GM23338 (cell line): ENCODE measurements around the gene EID2. TPM values are rescaled to one million over a fixed set of nuclear protein-coding genes. Genes with fewer than 3 reads are reported as not detected.
A peak's percentile ranks its signal among the peaks of the same experiment; 100 is the strongest.

Experiments used
- ATAC-seq: fragments of 200-7000 bp; cut with Tn5 transposase; 3 replicates; pipeline ENCODE4 v1.9.1; 2020
- DNase-seq: peaks from one replicate; pipeline ENCODE4 v3.0.0-alpha.2; 2015; ENCODE audit warnings: low spot score
- H2AFZ ChIP-seq: fragments of 200-600 bp; sonication (generic); 2 replicates; pipeline ENCODE4 v1.8.0; 2016; ENCODE audit warnings: antibody characterized with exemption, mild to moderate bottlenecking, moderate library complexity
- H3F3A ChIP-seq: fragments of 200-600 bp; sonication (generic); replicated peaks from 2 replicates; pipeline ENCODE4 v1.8.0; 2017; ENCODE audit warnings: antibody characterized with exemption, mixed run types, low read depth
- H3K27ac ChIP-seq: fragments of 200-600 bp; sonication (generic); 2 replicates; pipeline ENCODE4 v1.6.1; 2016; ENCODE audit warnings: low read depth
- H3K27me3 ChIP-seq: fragments of 200-600 bp; sonication (generic); 2 replicates; pipeline ENCODE4 v1.8.0; 2016; ENCODE audit warnings: mild to moderate bottlenecking, mixed run types, moderate library complexity; ENCODE audit not compliant: insufficient read depth
- H3K36me3 ChIP-seq: fragments of 200-600 bp; sonication (generic); 2 replicates; pipeline ENCODE4 v1.8.0; 2016; ENCODE audit warnings: mild to moderate bottlenecking; ENCODE audit not compliant: insufficient read depth
- H3K4me1 ChIP-seq: fragments of 200-600 bp; sonication (generic); 2 replicates; pipeline ENCODE4 v1.8.0; 2016; ENCODE audit warnings: mild to moderate bottlenecking, moderate library complexity; ENCODE audit not compliant: insufficient read depth
- H3K4me2 ChIP-seq: fragments of 200-600 bp; sonication (generic); 2 replicates; pipeline ENCODE4 v1.7.1; 2017; ENCODE audit warnings: mixed run types
- H3K4me3 ChIP-seq: fragments of 200-600 bp; sonication (generic); 2 replicates; pipeline ENCODE4 v1.6.1; 2016; ENCODE audit warnings: mixed run types
- H3K79me2 ChIP-seq: fragments of 200-600 bp; sonication (generic); replicated peaks from 2 replicates; pipeline ENCODE4 v1.8.0; 2017; ENCODE audit warnings: mild to moderate bottlenecking; ENCODE audit not compliant: insufficient read depth
- H3K9me2 ChIP-seq: fragments of 200-600 bp; sonication (generic); 2 replicates; pipeline ENCODE4 v1.8.0; 2017; ENCODE audit not compliant: insufficient read depth
- H4K20me1 ChIP-seq: fragments of 200-600 bp; sonication (generic); replicated peaks from 2 replicates; pipeline ENCODE4 v1.8.0; 2017; ENCODE audit warnings: mild to moderate bottlenecking; ENCODE audit not compliant: insufficient read depth
- H3K27ac Mint-ChIP-seq: 2 replicates; pipeline ENCODE4 v1.8.0; 2020; ENCODE audit warnings: inconsistent platforms, mild to moderate bottlenecking, moderate library complexity, mixed read lengths
- H3K27me3 Mint-ChIP-seq: 3 replicates; pipeline ENCODE4 v1.8.0; 2022; ENCODE audit warnings: low read depth, mild to moderate bottlenecking, moderate library complexity, mixed read lengths, inconsistent platforms; ENCODE audit not compliant: insufficient read depth, poor library complexity
- H3K36me3 Mint-ChIP-seq: 3 replicates; pipeline ENCODE4 v1.8.0; 2021; ENCODE audit warnings: low read depth, mild to moderate bottlenecking, inconsistent platforms, moderate library complexity, mixed read lengths
- H3K4me1 Mint-ChIP-seq: 3 replicates; pipeline ENCODE4 v1.8.0; 2020; ENCODE audit warnings: mild to moderate bottlenecking, inconsistent platforms, mixed read lengths
- H3K4me3 Mint-ChIP-seq: 3 replicates; pipeline ENCODE4 v1.8.0; 2021; ENCODE audit warnings: moderate library complexity, mild to moderate bottlenecking, inconsistent platforms, mixed read lengths
- H3K9me3 Mint-ChIP-seq: 3 replicates; pipeline ENCODE4 v1.8.0; 2020; ENCODE audit warnings: moderate library complexity, mild to moderate bottlenecking, inconsistent platforms, mixed read lengths
- CREB1 ChIP-seq: fragments of 250-450 bp; sonication (Bioruptor Pico); IDR thresholded peaks from 2 replicates; pipeline ENCODE4 v1.5.0; 2020; ENCODE audit warnings: low read depth, mild to moderate bottlenecking, moderate library complexity
- EZH2phosphoT487 ChIP-seq: fragments of 200-600 bp; sonication (generic); IDR thresholded peaks from one replicate; pipeline ENCODE4 v1.8.1; 2018; ENCODE audit warnings: antibody characterized with exemption; ENCODE audit not compliant: unreplicated experiment
- POLR2AphosphoS5 ChIP-seq: IDR thresholded peaks from 2 replicates; pipeline ENCODE4 v1.6.1; 2016; ENCODE audit warnings: antibody characterized with exemption, low read depth
- ZNF114 ChIP-seq: fragments of 250-450 bp; sonication (Bioruptor Pico); IDR thresholded peaks from 2 replicates; pipeline ENCODE4 v1.5.0; 2020; ENCODE audit warnings: mild to moderate bottlenecking, moderate library complexity
- ZNF331 ChIP-seq: fragments of 250-450 bp; sonication (Bioruptor Pico); IDR thresholded peaks from 2 replicates; pipeline ENCODE4 v1.5.0; 2020; ENCODE audit warnings: low read depth, mild to moderate bottlenecking, moderate library complexity
- polyA plus RNA-seq: library from polyadenylated mRNA; unstranded; fragments of >200 nt; fragmentation: Nextera tagmentation; extraction: Ambion mirVana; gene quantifications from 2 replicates; pipeline ENCODE4 v1.2.1, GENCODE V29; 2016
- total RNA-seq: library from RNA; depleted of rRNA; stranded (reverse); fragments of >200 nt; shearing (Covaris generic); gene quantifications from 2 replicates; pipeline ENCODE4 v1.2.3, GENCODE V29; 2014
- TF ChIP-seq, protein P1 (sequence below): fragments of 250-450 bp; sonication (Bioruptor Pico); IDR thresholded peaks from 2 replicates; pipeline ENCODE4 v1.5.0; 2020; ENCODE audit warnings: mild to moderate bottlenecking, moderate library complexity

The EID2 gene
- total and polyA plus RNA-seq, 2 experiments from 2014 or later = 24.4 to 25.2 TPM

DNA sequence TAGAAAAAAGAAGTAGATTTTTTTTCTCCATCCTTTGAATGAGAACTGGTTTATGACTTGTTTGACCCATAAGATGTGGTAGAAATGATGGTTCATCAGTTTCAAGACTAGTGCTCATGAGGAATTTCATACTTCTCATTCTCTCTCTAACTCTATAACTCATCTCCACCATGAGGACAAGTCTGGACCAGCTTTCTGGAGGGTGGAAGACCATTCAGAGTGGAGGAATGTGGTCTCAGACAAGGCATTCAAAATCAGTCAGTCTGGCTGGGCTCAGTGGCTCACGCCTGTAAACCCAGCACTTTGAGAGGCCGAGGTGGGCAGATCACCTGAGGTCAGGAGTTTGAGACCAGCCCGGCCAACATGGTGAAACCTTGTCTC lies 3.5 kb upstream of the EID2 start (continued):
- TF ChIP-seq, protein P1, sequence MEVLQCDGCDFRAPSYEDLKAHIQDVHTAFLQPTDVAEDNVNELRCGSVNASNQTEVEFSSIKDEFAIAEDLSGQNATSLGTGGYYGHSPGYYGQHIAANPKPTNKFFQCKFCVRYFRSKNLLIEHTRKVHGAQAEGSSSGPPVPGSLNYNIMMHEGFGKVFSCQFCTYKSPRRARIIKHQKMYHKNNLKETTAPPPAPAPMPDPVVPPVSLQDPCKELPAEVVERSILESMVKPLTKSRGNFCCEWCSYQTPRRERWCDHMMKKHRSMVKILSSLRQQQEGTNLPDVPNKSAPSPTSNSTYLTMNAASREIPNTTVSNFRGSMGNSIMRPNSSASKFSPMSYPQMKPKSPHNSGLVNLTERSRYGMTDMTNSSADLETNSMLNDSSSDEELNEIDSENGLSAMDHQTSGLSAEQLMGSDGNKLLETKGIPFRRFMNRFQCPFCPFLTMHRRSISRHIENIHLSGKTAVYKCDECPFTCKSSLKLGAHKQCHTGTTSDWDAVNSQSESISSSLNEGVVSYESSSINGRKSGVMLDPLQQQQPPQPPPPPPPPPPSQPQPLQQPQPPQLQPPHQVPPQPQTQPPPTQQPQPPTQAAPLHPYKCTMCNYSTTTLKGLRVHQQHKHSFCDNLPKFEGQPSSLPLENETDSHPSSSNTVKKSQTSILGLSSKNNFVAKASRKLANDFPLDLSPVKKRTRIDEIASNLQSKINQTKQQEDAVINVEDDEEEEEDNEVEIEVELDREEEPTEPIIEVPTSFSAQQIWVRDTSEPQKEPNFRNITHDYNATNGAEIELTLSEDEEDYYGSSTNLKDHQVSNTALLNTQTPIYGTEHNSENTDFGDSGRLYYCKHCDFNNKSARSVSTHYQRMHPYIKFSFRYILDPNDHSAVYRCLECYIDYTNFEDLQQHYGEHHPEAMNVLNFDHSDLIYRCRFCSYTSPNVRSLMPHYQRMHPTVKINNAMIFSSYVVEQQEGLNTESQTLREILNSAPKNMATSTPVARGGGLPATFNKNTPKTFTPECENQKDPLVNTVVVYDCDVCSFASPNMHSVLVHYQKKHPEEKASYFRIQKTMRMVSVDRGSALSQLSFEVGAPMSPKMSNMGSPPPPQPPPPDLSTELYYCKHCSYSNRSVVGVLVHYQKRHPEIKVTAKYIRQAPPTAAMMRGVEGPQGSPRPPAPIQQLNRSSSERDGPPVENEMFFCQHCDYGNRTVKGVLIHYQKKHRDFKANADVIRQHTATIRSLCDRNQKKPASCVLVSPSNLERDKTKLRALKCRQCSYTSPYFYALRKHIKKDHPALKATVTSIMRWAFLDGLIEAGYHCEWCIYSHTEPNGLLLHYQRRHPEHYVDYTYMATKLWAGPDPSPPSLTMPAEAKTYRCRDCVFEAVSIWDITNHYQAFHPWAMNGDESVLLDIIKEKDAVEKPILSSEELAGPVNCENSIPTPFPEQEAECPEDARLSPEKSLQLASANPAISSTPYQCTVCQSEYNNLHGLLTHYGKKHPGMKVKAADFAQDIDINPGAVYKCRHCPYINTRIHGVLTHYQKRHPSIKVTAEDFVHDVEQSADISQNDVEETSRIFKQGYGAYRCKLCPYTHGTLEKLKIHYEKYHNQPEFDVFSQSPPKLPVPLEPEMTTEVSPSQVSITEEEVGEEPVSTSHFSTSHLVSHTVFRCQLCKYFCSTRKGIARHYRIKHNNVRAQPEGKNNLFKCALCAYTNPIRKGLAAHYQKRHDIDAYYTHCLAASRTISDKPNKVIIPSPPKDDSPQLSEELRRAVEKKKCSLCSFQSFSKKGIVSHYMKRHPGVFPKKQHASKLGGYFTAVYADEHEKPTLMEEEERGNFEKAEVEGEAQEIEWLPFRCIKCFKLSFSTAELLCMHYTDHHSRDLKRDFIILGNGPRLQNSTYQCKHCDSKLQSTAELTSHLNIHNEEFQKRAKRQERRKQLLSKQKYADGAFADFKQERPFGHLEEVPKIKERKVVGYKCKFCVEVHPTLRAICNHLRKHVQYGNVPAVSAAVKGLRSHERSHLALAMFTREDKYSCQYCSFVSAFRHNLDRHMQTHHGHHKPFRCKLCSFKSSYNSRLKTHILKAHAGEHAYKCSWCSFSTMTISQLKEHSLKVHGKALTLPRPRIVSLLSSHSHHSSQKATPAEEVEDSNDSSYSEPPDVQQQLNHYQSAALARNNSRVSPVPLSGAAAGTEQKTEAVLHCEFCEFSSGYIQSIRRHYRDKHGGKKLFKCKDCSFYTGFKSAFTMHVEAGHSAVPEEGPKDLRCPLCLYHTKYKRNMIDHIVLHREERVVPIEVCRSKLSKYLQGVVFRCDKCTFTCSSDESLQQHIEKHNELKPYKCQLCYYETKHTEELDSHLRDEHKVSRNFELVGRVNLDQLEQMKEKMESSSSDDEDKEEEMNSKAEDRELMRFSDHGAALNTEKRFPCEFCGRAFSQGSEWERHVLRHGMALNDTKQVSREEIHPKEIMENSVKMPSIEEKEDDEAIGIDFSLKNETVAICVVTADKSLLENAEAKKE = no peak
- TF ChIP-seq CREB1 (CRISPR knock-in tag) (no peak), ZNF114 (CRISPR knock-in tag) (no peak), POLR2AphosphoS5 (no peak), EZH2phosphoT487 (no peak), ZNF331 (CRISPR knock-in tag) (no peak)

DNA sequence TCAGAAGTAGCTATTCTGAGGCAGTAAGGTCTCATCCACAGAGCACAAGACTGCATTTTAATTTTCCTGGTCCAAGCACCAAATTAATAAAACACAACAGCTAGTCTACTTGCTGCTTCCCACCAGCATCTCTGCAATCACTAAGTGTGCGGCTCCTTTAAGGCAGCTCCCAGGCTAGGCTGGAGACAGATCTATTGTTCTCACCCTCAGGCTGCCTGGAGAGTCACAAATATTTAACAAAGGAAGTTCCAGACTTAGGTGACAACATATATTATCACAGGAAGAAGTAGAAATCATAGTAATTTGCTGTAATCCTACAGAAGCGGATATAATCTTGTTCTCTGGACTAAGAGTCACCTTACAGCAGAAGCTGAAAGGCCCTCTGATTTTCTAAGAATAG lies 2.2 kb upstream of the EID2 start:
- Mint-ChIP-seq H3K27me3 (peaks cover 14% of the 10 kb centered on the region), H3K4me1 (peaks cover 27% of the 10 kb centered on the region), H3K36me3 (peaks cover 6% of the 10 kb centered on the region; the same call in 1 of the 3 replicates), H3K27ac (no peak overlapping the region), H3K4me3 (no peak overlapping the region), H3K9me3 (no peaks in the 10 kb centered on the region)
- TF ChIP-seq EZH2phosphoT487 = no peak
- Histone ChIP-seq H3K27ac (no peak overlapping the region), H4K20me1 (no peaks in the 10 kb centered on the region; the same call in 1 of the 2 replicates), H3K36me3 (no peaks in the 10 kb centered on the region), H3K4me2 (no peak overlapping the region), H3F3A (no peaks in the 10 kb centered on the region), H3K79me2 (peaks cover 8% of the 10 kb centered on the region), H2AFZ (peak overlapping the region; percentile 3; the same call in 1 of the 2 replicates), H3K4me3 (no peak overlapping the region), H3K27me3 (no peaks in the 10 kb centered on the region), H3K9me2 (no peaks in the 10 kb centered on the region), H3K4me1 (peaks cover 7% of the 10 kb centered on the region)
- ATAC-seq = peak; percentile 16; the same call in 1 of the 3 replicates
- peak; percentile 54 for DNase-seq
